Raji (cell line): Measurements from ENCODE around the gene SLC9A9.

ENCODE experiments used
- POLR2A ChIP-seq: IDR thresholded peaks from 2 replicates; pipeline ENCODE4 v1.6.1; 2011; ENCODE audit warnings: low read depth, low read length, control low read depth; ENCODE audit not compliant: insufficient read depth

The SLC9A9 gene

DNA sequence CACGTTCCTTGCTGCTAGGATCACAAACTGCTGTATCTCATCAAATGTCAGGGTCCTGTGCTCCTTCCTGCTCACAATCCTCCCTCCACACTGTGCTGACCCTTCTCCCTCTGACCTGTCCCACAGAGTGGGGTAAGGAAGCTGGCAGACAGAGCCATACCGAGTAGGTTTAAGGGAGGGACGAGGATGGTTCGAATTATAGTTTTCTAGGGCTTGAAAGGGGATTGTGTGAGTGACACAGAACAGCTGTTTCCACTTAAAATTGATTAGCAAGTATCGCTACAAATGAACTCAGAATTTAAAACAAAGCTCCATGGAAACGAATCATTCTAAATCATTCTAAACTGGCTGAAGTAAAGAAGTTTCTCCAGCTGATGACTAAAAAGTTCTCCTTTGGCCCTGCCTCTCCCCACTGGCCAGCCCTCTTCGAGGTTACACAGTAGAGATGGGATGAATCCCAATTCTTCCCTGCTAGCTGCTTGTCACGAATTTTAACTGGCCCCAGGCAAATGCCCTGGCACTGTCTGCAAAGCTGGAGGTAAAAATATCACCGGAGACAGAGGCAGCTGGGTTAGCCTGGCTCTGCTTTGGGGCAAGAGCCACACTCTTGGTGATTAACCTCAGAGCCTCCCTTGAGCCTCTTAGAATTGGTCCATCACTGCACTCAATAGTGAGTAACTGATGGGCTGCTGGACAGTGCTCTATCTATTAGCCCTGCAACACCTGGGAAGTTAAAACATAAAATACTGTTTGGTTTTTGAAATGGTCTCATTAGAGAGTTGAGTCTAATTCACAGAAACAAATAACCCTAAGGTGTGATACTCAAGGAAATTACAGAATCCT lies 533.8 kb downstream of the SLC9A9 start:
- no peak for TF ChIP-seq POLR2A

DNA sequence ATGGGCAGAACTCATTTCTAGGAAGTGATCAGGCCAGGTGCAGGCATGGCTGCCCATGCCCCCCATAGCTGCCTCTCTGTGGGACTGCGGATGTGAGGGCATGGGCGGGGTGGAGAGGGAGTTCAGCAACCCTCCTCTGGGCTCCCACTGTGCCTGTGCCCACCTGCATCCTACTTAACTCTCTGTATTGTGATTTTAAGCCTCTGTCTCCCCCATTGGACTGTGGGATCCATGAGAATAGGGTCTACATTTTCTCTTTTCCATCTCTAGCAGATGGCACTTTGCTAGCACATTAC lies 534.4 kb downstream of the SLC9A9 start:
- no peak for TF ChIP-seq POLR2A

DNA sequence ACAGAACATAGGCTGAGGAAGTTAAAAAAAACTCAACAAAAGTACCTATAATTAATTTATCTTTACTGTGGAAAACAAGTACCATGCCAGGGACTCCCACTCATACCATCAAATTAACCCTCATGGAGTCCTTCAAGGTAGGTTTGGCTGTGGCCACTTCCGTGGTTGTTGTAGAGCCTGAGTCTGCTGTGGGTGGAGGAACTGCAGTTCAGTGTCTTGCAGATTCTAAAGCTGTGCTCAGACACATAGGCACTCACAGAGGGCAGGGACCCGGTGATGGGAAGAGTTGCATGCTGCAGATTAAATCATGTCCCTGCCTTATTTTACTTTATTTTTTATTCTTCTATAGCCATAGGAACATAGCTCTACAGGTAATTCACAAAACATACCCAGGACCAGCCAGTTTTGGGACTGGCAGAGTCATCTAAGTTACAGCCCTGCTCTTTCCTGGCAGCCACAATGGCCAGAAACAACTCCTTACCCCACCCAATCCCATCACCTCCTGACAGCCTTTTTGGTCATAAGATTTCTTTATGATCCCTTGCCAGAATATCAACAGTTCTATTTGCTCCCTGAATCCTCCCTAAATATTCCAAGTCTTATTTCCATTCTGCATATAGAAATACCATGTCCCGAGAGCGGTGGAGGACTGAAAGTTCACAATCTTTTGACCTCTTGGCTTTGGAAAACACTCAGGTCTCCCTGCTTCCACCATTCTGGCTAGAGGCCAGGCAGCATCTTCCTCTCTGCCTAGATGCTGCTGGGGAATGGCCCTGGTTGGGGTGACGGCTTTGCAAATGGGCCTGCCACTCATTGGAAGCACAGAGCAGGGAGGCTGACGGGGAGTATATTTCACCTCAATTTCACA lies 535.0 kb downstream of the SLC9A9 start:
- no peak for TF ChIP-seq POLR2A

DNA sequence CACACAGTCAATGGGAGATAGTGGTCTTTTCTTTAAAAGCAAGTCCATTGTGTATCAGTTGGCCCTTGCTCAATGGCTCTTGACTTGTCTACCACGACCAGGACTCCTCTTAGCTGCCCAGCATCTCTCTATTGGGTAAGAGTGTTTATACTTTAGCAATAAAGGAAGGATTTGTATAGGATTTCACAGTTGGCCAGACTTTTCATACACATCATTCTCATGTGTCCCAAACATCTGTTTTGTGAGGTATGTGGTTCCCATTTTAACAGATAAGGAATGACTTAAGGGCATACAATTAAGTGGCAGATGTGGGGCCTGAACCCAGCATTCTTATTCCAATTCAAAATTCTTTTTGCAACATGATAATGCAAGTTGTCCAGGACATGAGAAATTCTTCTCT lies 537.2 kb downstream of the SLC9A9 start:
- TF ChIP-seq POLR2A: no peak

DNA sequence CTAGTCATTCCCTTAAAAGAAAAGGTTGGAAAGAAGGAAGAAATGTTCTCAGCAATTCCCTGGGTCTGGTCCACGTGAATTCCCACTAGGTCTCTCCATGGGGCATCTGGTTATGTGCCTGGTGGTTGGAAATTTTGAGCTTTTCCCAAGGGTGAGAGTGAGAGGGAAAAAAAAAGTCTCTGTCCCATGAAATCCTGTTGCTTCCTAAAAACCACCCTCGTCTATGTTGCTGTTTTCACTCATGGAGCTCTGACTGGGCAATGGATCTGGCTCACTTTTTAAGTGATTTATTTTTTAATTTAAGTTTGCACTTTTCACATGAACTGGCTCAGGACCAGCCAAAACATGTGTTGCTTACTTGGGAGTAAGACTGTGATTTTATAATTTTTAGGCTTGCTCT lies 538.6 kb downstream of the SLC9A9 start:
- no peak for TF ChIP-seq POLR2A

DNA sequence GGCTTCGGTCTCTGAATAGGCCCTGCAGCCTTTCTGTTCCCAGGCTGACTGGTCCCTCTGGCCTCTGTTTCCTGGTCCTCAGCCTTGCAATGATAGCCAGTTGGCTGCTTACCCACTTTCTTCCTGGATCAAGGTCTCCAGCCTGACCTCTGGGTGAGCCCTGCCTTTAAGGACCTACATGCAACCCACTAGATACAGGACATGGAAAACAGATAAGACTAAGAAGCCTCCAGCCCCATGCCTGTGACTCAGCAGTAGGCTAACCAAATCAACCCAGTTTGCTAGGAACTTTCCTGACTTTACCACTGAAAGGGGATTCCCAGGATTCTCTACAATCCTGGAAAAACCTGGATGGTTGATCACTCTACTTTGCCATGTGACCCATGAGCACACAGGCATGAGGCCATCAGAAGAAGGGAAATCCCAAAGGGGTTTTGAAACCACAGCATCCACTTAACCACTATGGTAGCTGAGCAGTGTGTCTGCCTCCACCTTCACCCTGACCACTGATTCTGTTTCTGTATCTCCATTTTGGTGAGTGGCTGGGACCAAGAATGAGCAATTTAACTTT lies 540.6 kb downstream of the SLC9A9 start:
- no peak for TF ChIP-seq POLR2A

DNA sequence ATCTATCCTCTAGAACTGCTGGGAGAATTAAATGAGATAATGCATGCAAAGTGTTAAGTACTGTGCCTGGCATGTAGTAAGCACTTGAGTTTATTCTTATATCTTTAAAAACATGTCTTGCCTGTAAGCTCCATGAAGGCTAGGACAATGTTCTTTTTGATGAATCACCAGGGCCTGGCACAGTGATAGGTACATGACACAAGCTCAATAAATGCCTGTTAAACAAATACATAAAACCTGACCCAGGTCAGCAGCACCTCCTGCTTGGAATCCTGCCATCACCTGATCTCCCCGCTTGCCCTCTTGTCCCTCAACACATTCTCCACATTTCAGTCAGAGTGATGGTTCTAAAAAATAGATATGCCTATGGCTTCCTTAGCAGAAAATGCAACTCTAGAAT lies 541.9 kb downstream of the SLC9A9 start:
- TF ChIP-seq POLR2A: no peak

DNA sequence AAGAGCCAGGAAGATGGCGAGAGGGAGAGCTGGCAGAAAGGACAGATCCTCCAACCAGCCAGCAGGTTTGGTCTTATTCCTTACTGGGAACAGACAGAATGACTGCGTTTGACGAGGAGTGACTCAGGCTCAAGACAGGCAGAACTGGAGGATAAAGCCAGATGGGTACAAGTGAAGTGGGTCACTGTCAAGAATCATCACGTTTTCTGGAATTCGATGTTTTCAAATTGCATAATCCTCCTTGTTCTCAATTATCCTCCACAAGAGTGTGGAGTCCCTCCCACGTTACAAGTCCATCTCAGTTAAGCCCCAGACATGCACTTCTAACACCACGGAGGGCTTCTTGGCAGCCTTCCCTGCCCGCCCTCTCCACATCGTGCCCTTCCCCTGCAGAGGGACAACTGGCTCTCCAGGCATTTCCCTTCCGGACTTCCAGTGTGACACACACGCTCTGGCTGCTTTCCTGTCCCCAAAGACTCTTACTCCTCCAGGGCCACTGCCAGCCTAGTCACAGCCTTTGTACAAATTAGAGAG lies 545.6 kb downstream of the SLC9A9 start:
- no peak for TF ChIP-seq POLR2A

DNA sequence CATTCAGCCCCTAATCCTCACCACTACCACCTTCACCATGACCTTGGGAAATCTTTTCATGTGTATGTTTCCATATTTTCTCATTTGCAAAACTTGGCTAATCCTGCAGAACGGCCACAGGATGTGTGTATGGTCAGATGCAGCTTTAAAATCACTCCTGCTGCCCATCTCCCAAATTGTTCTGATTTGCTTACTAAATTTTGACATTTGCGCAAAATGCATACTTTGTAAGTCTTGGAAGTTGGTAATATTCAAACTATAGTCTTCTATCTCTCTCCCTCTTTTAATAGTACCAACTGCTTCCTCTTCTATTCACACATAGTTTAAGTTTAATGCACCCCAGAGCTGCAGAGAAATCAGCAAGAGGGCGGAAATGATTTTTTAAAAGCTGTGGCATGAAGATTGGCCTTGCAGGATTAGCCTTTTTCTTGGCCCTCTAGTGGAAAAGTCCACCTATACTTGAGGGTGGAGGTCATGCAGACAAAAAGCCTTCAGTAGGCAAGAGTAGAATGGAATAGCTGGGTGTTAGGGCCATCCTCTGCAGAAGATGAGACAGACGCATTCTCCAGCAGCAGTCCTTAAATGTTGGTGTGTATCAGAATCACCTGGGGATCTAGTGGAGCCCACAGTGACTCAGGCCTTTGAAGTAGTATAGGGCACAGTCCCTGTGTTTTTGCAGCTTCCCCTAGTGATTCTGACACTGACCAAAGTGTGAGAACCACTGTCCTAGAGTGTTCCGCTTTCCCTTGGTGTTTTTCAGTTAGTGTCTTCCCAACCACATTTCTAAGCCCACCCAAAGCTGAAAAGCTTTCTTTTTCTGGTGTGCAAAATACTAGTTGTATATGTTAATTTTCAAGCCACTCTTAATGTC lies 547.0 kb downstream of the SLC9A9 start:
- no peak for TF ChIP-seq POLR2A

DNA sequence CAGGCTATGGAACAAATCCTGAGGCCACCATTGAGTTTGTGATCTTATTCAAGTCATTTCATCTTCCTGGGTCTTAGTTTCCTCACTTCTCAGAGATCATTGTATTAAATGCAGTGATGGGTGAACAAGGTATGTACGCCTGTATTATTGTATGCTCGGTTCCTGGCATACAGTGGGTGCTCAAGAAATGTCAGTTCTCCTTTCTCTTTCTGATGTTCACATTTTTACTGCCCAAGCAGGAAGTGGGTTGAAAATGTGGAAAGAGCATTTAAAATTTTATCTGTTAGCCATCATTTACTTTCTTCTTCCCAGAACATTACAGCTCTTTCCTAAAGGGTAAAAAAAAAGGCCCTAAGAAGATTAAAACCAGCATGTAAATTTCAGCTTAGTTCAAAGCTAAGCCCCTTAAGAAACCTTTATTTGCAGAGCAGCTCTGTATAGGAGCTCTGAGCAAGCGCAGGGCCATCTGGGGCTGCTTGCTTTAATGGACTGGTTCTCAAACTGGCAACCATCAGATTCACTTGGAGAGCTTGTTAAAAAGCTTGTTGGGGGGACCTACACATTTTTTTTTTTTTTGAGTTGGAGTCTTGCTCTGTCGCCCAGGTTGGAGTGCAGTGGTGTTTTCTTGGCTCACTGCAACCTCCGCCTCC lies 549.3 kb downstream of the SLC9A9 start:
- no peak for TF ChIP-seq POLR2A

DNA sequence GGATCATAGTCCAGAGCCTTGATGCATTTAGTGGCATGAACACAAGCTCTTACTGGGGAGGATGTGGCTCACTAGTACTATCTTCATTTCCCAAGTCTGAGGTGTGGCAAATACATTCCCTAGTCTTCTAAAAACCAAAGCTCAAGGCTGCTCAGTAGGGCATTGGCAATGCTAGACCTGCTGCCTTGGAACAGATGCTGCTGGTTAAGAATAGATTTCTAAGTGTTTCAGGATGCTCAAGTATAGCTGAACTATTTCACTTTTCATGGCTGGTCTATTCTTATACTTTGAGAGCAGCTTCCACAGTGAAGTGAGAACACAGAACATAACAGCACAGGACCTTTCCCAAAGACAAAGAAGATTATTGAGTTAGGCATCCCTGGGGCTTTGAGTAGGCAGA lies 549.9 kb downstream of the SLC9A9 start:
- no peak for TF ChIP-seq POLR2A

DNA sequence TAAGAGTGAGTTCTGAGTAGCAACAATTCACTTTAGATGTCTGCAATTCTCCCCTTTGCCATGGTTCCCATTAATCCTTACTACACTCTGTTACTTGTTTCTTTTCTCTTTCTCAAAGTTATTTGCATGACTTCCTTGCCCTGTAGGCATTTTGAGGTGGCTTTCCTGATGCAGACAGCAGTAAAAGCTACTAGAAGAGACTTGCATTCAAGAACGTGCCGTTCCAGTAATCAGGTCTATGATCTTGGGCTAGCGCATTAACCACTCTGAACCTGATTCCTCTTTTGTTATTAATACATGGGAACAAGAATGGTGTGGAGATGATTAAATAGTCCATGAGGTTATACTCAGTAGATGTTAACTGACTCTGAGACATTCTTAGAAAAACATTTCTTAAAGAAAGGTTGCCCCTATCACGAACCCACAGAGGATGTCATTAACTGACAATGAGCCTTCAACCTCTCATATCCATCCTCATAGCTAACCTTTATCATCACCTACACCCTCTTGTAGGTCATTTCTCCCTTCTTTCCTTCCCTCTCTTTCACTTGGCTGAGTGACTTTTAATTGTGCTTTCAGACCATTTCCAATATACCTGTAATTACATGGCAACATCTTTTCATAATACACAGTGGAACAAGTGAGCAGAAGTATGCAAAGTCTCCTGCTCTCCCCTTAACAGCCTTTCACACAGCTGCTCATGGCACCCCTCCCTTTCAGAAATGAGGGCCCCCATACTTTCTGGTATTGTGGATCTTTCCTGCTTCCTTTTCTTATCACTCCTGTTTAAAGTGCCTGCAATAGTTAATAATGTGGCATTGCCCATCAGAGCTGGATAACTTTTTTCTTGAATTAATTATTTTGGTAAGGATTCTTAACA lies 552.8 kb downstream of the SLC9A9 start:
- no peak for TF ChIP-seq POLR2A

DNA sequence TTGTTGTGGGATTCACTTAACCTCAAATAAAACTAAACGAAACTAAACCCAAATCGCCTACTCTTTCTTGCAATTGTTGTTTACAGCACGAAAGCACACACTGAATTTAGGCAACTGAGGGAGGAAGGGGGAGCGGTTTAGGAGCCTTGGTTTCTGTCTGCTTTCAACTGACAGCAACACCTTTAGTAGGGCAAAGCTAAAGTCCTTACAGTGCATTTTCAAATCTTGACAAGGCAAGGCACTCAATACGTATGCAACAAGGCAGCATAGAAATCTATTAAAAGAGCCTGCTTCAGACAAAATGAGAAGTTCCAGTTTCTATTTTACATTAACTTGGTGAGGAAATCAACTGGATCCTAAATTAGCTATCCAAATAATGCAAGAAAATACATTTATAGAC lies 554.1 kb downstream of the SLC9A9 start:
- no peak for TF ChIP-seq POLR2A

DNA sequence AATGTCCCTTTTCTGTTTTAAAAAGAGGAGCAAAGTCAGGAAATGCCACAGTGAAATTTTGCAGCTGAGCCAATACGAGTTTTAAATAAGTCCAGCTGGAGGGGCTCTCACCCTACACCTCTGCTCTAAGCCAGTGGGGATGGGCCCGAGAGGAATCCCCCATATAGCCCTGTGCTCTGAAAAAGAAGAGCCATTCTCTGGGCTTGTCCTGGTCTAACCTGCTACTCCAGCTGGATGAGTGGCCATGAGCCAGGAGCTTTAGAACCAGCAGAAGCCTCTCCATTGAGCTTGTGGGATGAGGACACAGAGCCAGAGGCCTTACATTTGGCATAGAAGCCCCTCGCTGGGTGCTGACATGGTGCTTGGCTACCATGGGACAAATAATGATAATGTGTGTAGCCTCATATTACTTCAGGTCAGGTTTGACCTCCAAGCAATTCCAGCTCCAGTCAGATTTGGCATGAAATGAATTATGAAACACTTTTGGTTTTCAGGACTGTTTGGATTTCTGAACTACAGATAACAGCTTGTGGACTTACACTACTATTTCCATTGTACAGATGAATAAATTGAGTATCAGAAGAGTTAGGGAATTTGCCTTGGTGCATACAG lies 556.3 kb downstream of the SLC9A9 start:
- no peak for TF ChIP-seq POLR2A
